GM19351 (cell line): Measurements from ENCODE around the gene TAF11L13.

ENCODE experiments used
- ATAC-seq: cut with Tn5 transposase; IDR thresholded peaks from one replicate; pipeline ENCODE4 v1.9.1; 2021; ENCODE audit warnings: mild to moderate bottlenecking, moderate library complexity; ENCODE audit not compliant: unreplicated experiment

Gene TAF11L13

DNA sequence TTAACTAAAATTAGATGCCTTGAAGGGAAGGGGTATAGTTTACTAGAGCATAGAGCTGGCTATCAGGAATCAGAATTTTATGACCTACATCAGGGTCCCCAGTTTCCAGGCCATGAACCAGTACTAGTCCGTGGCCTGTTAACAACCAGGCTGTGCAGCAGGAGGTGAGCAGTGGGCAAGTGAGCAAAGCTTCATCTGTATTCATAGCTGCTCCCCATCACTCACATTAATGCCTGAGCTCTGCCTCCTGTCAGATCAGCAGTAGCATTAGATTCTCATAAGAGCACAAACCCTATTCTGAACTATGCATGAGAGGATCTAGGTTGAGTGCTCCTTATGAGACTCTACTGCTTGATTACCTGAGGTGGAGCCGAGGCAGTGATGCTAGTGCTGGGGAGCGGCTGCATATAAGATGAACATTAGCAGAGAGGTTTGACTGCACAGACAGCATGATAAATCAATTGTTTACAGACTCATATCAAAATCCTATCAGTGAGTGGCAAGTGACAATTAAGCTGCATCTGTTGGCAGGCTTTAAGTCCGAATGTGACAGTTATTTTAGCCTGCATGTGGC is 47.0 kb downstream of the TAF11L13 start:
- ATAC-seq, result no peak

GRCh38 chr5:17679597-17680203 is 47.8 kb downstream of the TAF11L13 start:
- ATAC-seq, result no peak

- no peak for ATAC-seq
Measured at GRCh38 chr5:17680737-17681136, 48.8 kb downstream of the TAF11L13 start.
